ENCODE results near the gene SLC6A3.

SLC6A3 gene

DNA sequence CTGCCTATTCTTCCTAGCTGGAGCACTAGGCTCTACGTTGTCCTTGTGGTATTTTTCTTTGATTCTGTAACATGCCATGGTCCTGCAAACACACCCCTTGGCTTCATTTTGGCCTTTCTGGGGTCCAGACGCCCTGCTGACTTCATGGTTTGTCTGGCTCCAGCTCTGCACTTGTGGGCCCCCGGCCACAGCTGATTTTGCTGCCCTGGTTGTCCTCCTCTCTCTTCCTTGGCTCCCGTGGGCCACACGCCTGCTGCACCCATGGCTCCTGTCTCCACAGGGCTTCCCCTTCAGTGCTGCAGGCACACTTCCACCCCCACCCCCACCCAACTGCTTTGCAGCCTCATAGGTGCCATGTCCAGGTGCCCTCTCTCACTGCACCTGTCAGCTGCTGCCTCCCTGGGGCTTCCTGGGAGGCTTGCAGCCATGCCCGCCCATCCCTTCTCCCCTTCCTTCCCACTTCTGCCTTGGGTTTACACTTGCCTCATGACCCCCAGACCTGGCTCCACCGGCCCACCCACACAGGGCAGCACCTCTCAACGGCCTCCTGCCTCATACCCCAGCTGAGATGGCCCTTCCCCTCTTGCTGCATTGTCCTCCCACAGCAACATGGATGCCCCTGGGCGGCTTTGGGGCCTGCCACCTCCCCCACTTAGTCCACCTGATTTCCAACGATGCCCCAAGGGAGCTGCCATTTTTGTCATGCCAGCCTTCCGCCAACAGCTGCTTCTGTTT, 25.6 kb downstream of the SLC6A3 start:
- DNase-seq: no peak

DNA sequence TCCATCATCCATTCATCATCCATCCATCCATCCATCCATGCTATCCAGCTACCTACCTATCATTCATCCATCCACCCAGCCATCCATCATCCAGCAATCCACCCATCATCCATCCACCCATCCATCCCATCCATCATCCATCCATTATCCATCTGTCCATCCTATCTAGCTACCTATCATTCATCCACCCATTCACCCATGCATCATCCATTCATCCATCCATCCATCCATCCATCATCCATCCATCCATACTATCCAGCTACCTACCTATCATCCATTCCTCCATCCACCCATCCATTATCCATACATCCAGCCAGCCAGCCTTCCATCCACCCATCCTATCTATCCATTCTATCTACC, 26.3 kb downstream of the SLC6A3 start:
- DNase-seq: no peak

DNA sequence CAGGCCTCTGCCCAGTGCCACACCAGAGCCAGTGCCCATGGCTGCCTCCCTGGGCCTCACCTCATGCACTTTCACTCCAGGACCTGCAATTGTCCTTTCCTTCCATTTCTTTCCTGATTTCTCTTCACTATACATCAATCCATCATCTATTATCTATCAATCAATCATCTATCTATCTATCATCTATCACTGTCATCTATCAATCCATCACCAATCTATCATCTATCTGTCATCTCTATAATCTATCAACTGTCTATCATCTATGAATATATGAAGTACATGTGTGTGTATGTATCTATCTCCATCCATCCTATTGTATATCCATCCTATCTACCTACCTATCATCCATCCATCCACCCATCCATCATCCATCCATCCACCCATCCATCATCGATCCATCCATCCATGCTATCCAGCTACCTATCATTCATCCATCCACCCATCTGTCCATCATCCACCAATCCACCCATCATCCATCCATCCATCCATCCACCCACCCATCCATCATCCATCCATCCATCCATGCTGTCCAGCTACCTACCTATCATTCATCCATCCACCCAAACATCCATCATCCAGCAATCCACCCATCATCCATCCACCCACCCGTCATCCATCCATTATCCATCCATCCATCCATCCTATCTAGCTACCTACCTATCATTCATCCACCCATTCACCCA, 26.9 kb downstream of the SLC6A3 start:
- DNase-seq: no peak

DNA sequence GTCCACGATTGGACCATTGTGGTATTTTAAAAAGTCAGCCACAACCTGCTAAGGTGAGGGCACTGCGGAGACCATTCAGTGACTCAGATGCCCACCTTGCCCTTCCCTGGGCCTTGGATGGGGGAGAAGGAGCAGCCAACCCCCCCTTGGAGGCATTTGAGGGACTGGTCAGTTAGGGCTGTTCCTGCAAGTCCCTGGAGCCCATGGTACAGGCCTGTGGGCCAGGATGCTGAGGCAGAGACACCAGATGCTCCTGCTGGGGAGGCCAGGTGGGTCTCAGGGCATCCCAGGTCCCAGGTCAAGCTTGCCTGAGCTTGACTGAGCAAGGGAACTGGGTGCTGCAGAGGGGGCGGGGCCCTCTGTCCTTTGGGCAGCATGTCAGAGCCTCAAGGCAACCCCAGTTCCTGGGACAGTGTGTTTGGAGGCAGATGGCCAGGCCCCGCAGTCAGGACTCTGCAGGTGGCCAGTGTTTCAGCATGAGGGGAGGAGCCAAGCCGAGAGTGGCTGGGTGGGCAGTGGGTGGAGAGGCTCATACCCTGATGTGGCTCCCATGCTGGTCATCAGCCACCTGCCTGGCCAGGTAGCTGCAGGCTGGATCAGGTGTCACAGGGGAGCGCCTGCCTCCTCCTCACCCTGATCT, 27.5 kb downstream of the SLC6A3 start:
- DNase-seq: no peak

DNA sequence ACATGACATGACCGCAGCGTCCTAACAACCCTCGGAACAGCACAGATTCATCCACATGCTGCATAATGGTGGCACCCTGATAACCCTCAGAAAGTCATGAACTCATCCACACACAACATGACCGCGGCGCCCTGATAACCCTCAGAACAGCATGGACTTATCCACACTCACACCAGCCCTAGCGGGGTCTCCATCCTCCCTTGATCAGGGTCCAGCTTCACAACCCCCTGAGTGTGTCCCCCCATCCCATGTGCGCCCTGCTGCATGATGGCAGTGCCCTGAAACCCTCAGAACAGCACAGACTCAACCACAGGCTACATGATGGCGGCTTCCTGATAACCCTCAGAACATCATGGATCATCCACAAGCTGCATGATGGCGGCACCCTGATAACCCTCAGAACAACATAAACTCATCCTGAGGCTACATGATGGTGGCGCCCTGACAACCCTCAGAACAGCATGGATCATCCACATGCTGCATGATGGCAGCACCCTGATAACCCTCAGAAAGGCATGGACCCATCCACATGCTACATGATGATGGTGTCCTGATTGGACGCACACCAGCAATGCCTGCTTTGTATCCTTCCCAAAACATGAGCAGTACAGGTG, 28.3 kb downstream of the SLC6A3 start:
- no peak for DNase-seq

DNA sequence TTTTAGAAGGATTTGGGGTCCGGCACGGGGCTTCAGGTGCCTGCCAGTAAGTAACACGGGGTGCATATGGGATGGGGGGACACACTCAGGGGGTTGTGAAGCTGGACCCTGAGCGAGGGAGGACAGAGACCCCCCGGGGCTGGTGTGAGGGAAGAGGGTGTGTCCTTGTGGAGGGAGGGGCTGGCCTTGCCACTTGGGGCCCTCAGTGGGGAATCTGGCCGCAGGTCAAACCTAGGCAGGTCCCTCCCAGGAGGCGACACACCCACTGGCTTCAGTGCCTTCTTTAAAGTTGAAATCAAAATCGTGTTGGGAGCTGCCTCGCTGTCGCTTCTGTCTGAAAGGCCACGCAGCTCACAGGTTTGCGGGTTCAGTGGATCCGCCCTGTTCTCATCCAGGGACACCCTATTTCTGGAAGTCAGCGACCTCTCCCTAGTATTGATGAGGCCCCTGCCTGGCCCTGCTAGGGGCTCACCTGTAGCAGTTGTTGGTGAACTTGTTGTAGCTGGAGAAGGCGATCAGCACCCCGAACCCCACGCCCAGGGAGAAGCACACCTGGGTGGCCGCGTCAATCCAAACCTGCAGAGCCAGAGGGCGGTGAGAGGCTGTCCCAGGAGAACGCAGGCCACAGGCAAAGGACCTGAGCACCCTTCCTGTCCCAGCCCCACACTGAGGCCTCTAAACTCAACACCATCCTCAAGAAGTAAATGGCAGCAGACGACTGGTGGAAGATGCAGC, 29.4 kb downstream of the SLC6A3 start:
- no peak for DNase-seq

DNA sequence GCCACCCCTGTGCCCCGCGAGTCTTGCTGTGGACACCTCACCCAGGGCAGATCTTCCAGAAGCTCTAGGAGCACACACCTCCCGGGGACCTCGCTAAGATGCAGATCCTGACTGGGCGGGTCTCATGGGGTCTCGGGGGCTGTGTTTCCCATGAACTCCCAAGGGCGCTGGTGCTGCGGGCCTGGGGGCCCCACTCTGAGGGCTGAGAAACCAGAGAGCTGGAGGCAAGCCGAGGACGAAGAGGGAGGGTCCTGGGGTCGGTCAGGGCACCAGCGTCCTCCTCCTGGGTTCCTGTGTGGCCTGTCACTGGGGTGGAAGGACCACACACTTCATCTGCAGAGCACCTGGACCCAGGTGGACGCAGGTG, 30.2 kb downstream of the SLC6A3 start:
- DNase-seq: no peak

DNA sequence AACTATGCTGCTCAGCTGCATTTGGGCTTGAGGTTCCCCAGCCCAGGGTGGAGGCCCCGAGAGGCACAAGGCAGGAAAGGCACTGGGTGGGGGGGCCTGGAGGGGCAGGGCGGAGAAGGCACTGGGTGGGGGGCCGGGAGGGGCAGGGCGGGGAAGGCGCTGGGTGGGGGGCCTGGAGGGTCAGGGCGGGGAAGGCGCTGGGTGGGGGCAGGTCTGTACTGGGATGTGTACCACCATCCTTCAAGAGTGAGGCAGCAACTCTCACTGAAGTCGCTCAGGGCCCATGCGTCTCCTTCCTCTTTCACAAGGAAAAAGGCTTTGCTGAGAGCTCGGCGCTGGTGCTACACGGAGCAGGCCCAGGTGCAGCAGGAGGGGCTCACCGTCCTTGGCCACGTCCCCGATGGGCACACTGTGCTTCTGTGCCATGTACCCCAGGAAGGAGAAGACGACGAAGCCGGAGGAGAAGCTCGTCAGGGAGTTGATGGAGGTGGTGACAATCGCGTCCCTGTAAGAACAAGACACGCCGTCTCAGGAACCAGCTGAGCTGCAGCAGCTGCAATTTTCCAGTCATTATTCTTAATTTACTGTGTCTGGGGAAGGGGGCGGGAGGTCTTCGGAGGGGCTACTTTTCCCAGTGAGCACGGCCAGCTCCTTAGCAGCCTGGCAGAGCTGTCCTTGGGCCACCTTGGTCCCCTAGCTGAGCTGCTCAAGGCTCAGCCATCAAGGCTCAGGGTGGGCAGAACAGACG, 30.8 kb downstream of the SLC6A3 start:
- no peak for DNase-seq

DNA sequence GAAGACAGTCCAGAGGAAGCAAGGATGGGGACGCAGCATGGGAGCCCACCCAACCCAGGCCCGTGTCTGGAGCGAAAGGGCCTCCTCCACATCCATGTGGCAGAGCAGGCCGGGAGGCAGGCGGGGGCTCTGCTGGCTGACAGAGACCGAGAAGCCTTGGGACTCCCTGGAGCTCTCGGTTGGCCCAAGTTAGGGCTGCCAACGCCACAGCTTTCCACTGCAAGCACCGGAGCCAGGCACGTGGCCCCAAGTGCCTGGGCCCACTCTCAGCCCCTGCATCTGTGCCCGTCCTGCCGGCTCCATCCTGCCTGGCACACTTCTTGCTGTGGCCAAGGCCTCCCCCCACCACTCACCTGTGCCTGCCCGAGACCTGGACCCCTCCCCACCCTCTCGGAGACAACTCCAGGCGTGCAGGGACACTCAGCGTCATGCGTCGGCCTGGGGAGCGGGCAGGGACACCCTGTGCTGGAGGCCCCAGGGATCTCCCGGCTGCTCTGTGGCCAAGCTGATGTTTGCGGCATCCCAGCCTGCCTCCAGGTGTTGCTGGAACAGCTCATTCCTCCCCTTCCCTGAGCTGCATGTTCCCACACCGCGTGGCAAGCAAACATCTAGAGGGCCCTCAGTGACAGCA, 31.5 kb downstream of the SLC6A3 start:
- no peak for DNase-seq

DNA sequence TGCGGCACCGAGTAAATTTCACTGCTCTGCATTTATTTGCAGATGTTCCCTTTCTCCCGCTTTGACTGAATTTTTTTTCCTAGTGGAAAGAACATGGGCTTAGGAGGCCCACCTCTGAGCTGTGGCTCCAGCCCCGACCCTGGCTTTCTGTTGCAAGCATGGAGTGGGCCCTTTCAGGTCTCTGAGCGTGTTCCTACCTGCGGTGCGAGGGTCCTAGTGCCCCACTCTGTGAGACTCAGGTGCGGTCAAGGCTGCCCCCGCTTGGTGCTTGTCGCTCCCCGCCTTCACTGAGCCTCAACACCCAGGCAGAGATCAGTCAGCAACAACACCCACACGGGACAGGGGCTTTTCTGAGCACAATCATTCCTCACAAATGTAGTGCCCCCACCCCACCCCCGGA, 32.0 kb downstream of the SLC6A3 start:
- no peak for DNase-seq

DNA sequence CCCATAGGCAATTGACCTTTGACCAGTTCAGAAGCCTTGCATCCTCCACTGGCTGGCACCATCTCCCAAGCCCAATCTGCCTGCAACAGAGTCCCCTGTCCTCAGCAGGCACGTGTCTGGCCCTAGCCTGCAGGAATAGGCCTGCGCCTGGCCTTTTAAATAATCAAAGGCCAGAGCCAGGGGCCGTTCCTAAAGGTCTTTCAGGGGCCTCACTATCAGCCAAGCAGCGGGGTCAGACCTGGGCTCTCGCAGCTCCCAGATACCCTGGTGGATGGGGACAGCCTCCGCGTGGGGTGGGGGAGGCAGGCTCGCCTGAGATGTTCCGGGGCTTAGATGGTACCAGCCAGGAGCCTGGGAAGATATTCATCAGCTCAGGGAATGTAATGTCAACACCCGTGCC, 32.6 kb downstream of the SLC6A3 start:
- DNase-seq: no peak

DNA sequence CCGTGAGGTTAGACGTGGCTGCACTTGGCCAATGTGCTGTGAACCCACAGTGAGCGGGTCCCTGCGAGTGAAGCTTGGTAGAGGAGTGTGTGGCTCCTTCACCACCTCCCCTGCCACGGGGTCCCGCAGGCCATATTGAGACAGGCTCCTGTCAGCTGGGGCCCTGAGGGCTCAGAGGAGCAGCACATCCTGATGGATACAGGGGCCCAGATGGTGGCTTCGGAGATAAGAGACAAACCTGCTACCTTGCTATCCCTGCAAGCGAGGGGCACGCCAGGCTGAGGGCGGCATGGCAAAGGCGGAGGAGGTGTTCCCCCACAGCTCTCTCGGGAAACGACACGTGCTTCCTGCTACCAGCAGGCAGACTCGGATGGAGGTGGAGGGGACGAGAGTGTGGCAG, 33.1 kb downstream of the SLC6A3 start:
- DNase-seq: no peak

DNA sequence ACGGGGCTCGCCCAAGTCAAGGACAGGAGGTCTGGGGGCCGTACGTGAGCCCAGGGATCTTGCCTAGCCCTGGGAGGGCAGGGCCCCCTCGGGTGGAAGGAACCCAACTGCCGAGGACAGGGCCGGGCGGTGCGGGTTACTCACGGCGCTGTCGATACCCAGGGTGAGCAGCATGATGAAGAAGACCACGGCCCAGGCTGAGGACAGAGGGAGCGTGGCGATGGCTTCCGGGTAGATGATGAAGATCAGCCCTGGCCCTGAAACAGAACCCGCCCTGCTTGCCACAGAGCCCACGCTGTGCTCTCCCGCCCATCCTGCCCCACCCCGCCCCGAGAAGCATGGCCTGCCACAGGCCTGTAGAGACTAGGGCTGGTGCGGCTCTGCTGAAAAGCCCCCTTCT, 34.1 kb downstream of the SLC6A3 start:
- no peak for DNase-seq

DNA sequence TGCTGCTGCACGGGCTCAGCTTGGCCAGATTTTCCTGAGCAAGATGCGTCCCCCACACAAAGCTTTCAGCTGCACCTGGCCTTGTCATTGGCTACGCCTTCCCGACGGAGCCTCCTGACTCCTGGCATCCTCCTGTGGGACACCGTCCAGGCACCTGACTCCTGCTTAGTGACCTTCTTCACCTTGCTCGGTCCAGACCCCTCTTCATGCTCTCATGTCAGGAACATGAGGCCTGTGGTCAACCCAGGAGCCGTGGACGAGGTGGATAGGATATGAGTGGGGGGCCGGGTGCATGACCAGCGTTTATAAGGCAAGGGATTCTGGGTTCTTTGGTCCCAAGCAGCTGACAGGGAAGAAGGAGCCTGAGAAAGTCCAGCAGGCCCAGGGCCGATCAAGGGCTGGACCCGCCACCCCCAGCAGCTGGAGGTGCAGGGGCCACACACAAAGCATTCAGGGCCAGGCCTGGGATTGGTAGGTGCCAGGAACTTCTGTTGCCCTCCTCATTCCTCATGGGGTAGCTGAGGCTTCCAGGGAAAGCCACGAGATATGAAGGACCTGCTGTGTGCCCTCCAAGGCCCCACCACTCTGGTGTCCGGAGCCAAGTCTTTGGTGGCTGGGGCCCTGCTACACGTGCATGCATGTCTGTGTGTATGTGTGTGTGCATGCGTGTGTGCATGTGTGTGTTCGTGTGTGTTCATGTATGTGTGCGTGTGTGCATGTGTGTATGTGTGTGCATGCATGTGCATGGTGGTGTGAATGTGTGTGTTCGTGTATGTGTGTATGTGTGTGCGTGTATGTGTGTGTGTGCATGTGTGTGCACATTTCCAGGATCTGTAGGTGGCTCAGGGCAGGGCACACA, 34.9 kb downstream of the SLC6A3 start:
- no peak for DNase-seq

DNA sequence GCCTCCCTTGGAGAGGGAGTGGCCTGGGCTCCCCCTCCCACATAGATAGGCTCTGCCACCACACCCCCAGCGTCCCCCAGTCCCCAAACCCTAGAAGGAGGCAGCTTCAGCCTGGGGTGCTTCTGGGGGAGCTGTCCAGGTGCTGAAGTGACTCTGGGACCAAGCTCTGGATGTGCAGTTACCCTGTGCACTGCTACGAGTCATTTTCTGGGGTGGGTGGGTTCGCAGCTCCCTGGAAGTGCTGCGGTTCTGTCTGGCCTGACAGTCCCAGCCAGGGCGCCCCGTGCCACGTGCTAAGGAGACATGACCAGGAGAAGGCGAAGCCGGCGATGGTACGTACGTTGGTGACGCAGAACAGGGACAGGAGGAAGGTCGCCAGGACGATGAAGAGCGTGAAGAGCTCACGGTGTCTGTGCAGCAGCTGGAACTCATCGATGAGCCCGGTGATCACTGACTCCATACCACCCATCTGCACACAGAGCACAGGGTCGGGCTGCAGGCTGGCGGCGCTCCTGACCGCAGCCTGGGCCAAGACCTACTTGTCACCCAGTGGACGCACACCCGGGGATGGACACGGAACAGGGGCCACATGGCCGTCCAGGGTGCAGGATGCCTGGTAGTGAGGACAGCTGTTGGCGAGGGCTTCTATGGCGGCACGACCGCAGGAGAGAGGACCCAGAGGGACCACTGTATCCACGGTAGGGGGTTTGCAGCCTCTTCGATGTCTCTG, 35.7 kb downstream of the SLC6A3 start:
- peak; percentile 33 for DNase-seq

DNA sequence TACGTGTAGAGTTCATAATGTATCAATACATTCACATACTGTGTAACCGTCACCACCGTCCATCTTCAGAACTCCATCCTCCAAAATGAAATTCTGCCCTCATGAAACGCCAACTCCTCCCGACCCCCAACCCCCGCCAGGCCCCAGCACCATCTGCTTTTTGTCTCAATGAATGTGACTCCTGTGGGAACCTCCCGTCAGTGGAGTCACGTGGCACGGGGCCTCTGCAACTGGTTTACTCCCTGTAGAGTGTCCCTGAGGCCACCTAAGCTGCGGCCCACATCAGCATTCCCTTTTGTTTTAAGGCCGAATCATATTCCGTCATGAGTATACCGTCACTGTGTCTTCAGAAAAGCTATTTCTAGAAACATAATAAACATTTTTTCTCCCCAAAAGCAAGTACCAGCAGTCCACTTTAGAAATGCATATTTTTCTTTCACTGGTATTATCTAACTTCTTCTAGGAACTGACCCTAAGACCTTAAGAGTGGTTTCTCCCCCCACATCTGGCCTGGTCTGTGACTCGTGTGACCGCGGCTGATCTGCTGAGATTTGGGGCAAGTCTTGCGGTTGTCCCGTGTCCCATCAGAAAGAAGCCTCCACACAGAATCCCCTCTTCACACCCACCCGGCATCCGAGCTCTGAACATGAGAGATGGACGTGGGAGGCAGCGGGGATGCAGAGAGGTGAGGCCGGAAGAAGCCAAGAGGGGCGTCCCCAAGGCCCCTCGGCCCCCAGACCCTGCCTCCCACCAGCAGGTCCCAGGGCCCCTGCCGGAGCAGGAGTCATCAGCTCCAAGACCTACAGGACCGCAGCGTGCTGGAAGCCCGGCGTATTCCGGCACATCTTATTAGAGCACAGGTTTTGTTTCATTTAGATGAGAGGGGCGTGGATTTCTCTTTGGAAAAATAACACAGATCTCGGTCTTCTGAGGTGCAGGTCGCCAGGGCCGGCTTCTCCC, 38.3 kb downstream of the SLC6A3 start:
- DNase-seq: no peak

DNA sequence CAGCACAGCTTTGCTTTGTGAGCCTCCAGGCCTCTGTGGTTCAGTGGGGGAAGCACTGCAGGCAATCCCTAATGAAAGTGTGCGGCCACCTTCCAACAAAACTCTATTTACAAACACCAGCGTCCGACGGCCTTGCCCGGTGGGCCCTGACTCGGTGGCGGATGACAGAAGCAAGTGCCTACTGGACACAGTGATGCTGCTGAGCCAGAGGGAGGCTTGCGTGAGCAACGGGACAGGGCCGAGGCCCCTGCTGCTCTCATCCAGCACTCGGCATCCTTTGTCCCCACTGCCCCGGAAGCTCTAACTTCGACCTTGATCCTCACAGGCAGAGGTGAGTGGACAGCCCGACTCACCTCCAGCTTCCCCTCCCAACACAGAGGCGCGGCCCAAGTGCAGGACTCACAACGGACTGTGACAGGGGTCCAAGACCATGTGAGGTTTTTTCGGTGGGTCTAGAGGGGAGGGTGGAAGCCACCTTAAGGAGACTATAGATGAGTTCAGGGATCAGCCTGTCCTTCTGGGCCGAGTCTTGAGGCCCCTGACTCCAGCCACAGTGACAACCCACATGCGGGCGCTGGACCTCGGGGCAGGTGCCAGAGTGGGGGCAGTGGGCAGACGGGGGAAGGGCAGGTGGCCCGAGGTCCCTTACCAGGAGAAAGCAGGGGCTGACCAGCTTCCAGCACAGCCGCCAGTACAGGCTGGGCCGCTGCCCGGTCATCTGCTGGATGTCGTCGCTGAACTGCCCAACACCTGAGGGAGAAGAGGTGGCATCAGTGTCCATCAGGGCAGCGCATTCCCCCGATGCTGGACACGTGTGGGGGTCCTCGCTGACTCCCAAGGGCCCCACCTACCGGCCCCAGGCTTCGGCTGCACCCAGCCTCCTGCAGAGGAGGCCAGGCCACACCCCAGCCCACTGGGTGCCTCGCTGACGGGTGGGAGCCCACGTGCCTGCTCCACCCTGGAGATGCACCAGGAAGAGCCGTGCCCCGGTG, 39.4 kb downstream of the SLC6A3 start:
- DNase-seq: no peak

DNA sequence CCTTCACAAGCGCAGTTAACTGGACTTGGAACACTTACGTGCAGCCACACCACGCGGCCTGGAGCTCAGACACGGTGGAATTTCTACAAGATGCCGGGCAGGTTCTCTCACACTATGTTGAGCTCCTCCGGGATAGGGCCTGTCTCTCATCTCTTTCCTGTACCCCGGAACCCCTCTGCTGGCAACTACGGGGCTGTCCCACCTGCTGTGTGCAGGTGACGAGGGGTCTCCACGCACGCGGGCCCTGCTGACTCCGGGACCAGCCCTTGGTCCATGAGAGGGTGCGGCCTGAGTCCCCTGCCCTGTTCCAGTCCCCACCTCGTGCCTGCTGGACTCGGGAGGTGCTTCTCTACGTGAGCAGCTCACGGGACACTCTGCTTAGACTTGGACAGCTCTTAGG, 40.1 kb downstream of the SLC6A3 start:
- DNase-seq: no peak

All from stimulated activated CD8-positive, alpha-beta memory T cell treated with anti-CD3 and anti-CD28 coated beads, Interleukin-4, amount 100 ng/mL, for 48 hours (primary cell).